ENCODE data around the gene IYD. TPM values are rescaled to one million over a fixed set of nuclear protein-coding genes. Genes with fewer than 3 reads are reported as not detected.

IYD gene
- total and polyA plus RNA-seq, 2 experiments from 2014 or later = not detected

GRCh38 chr6:150361876-150362275 lies 6.9 kb upstream of the IYD start:
- H2AFZ ChIP-seq = no peak overlapping the region
- no peaks in the 10 kb centered on the region for H3K36me3 ChIP-seq (ENCODE audit: low read depth)
- no peak overlapping the region for H3K4me3 ChIP-seq
- H3K9ac ChIP-seq = no peak overlapping the region
- no peaks in the 10 kb centered on the region for H3K4me1 ChIP-seq (ENCODE audit: insufficient read depth)
- no peaks in the 10 kb centered on the region for H3F3A ChIP-seq (ENCODE audit: insufficient read depth)
- no peaks in the 10 kb centered on the region for H3K9me3 ChIP-seq (ENCODE audit: low read depth)
- TF ChIP-seq EZH2phosphoT487 (IDR thresholded peaks at IDR 0.05; ENCODE audit: insufficient read depth, low read depth) (no peak), EZH2 (IDR thresholded peaks at IDR 0.05; ENCODE audit: insufficient read depth, poor library complexity, severe bottlenecking) (no peak)
- H4K20me1 ChIP-seq (ENCODE audit: insufficient read depth) = no peaks in the 10 kb centered on the region
- no peaks in the 10 kb centered on the region for H3K9me2 ChIP-seq (ENCODE audit: insufficient read depth)
- no peak overlapping the region for H3K27ac ChIP-seq
- 66% methylated on average over 3 of the region's 3 CpGs for WGBS, 2 experiments (ENCODE audit: low coverage in 1 of 2, low lambda C conversion rate in 2 of 2, missing lambda C conversion rate in 2 of 2)
- DNase-seq = no peak
- H3K4me2 ChIP-seq (ENCODE audit: unreplicated experiment) = no peak overlapping the region
- H3K79me2 ChIP-seq (ENCODE audit: insufficient read depth) = no peaks in the 10 kb centered on the region
- no peaks in the 10 kb centered on the region for H3K27me3 ChIP-seq (replicated peaks; ENCODE audit: insufficient read depth)
- in situ Hi-C loops (cut with MboI) = no loop called here

DNA sequence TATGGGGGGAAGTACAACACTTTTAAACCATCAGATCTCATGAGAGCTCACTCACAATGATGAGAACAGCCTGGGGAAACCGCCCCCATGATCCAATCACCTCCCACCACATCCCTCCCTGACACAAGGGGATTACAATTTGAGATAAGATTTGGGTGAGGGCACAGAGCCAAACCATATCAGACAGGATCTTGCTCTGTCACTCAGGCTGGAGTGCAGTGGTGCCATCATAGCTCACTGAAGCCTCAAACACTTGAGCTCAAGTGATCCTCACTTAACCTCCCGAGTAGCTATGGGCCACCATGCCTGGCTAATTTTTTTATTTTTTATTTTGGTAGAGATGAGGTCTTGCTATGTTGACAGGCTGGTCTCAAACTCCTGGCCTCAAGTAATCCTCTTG lies 5.1 kb upstream of the IYD start:
- WGBS, 2 experiments (ENCODE audit: low coverage in 1 of 2, low lambda C conversion rate in 2 of 2, missing lambda C conversion rate in 2 of 2) = 88 to 98% methylated on average over 2 of the region's 2 CpGs
- Histone ChIP-seq H3K9me2 (ENCODE audit: insufficient read depth) (no peaks in the 10 kb centered on the region), H3K4me1 (ENCODE audit: insufficient read depth) (no peaks in the 10 kb centered on the region), H4K20me1 (ENCODE audit: insufficient read depth) (no peaks in the 10 kb centered on the region), H3K9me3 (ENCODE audit: low read depth) (no peaks in the 10 kb centered on the region), H3K4me2 (ENCODE audit: unreplicated experiment) (no peak overlapping the region), H3K27me3 (replicated peaks; ENCODE audit: insufficient read depth) (no peaks in the 10 kb centered on the region), H3F3A (ENCODE audit: insufficient read depth) (no peaks in the 10 kb centered on the region), H2AFZ (no peak overlapping the region), H3K4me3 (no peak overlapping the region), H3K9ac (no peak overlapping the region), H3K79me2 (ENCODE audit: insufficient read depth) (no peaks in the 10 kb centered on the region), H3K36me3 (ENCODE audit: low read depth) (no peaks in the 10 kb centered on the region), H3K27ac (no peak overlapping the region)
- DNase-seq = no peak
- TF ChIP-seq EZH2 (IDR thresholded peaks at IDR 0.05; ENCODE audit: insufficient read depth, poor library complexity, severe bottlenecking) (no peak), EZH2phosphoT487 (IDR thresholded peaks at IDR 0.05; ENCODE audit: insufficient read depth, low read depth) (no peak)
- in situ Hi-C loops (cut with MboI) = no loop called here

- Histone ChIP-seq H4K20me1 (ENCODE audit: insufficient read depth) (no peaks in the 10 kb centered on the region), H3K4me3 (no peak overlapping the region), H3K4me1 (ENCODE audit: insufficient read depth) (peaks cover 3% of the 10 kb centered on the region; the same call in 1 of the 2 replicates), H3K79me2 (ENCODE audit: insufficient read depth) (no peaks in the 10 kb centered on the region), H3K4me2 (ENCODE audit: unreplicated experiment) (no peak overlapping the region), H3K27ac (no peak overlapping the region), H3K9me2 (ENCODE audit: insufficient read depth) (no peaks in the 10 kb centered on the region), H2AFZ (no peak overlapping the region), H3K9me3 (ENCODE audit: low read depth) (no peaks in the 10 kb centered on the region), H3K27me3 (replicated peaks; ENCODE audit: insufficient read depth) (no peaks in the 10 kb centered on the region), H3F3A (ENCODE audit: insufficient read depth) (no peaks in the 10 kb centered on the region), H3K36me3 (ENCODE audit: low read depth) (no peaks in the 10 kb centered on the region), H3K9ac (no peak overlapping the region)
- TF ChIP-seq EZH2 (IDR thresholded peaks at IDR 0.05; ENCODE audit: insufficient read depth, poor library complexity, severe bottlenecking) = no peak
- no peak for TF ChIP-seq EZH2phosphoT487 (IDR thresholded peaks at IDR 0.05; ENCODE audit: insufficient read depth, low read depth)
- WGBS, 2 experiments (ENCODE audit: low coverage in 1 of 2, low lambda C conversion rate in 2 of 2, missing lambda C conversion rate in 2 of 2) = 73 to 80% methylated on average over 7 of the region's 7 CpGs
- DNase-seq = no peak
- in situ Hi-C loops (cut with MboI) = no loop called here
Observed at GRCh38 chr6:150366118-150366778, 2.6 kb upstream of the IYD start.

DNA sequence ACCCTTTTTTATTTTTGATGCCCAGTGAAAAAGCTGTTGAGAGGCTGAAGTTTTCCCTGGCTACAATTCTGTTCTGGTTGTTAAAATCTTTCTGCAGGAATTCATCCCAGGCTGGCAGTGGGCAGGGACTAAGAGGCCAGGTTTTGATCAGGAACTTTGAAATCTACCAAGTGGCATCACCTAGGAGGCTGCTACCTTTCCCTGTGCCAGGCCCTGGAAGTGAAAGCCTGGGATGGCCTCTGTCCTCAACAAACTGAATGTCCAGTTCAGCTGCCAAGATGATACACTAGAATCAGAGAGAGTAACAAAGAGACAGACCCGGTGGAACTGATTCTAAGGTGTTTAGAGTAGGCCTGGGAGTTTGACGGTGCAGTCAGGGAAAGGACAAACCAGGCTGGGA lies 596 bp downstream of the IYD start:
- Histone ChIP-seq H3K79me2 (ENCODE audit: insufficient read depth) (no peaks in the 10 kb centered on the region), H3K9ac (no peak overlapping the region), H2AFZ (no peak overlapping the region), H3K27ac (no peak overlapping the region), H3K27me3 (replicated peaks; ENCODE audit: insufficient read depth) (no peaks in the 10 kb centered on the region), H3K9me2 (ENCODE audit: insufficient read depth) (no peaks in the 10 kb centered on the region), H3K9me3 (ENCODE audit: low read depth) (no peaks in the 10 kb centered on the region), H3K4me3 (no peak overlapping the region), H3K36me3 (ENCODE audit: low read depth) (no peaks in the 10 kb centered on the region), H3K4me2 (ENCODE audit: unreplicated experiment) (no peak overlapping the region), H4K20me1 (ENCODE audit: insufficient read depth) (no peaks in the 10 kb centered on the region), H3F3A (ENCODE audit: insufficient read depth) (peaks cover 24% of the 10 kb centered on the region), H3K4me1 (ENCODE audit: insufficient read depth) (peaks cover 28% of the 10 kb centered on the region)
- in situ Hi-C loops (cut with MboI) = no loop called here
- TF ChIP-seq EZH2 (IDR thresholded peaks at IDR 0.05; ENCODE audit: insufficient read depth, poor library complexity, severe bottlenecking) = no peak
- no peak for TF ChIP-seq EZH2phosphoT487 (IDR thresholded peaks at IDR 0.05; ENCODE audit: insufficient read depth, low read depth)
- DNase-seq = no peak
- 78 to 81% methylated on average over 2 of the region's 2 CpGs for WGBS, 2 experiments (ENCODE audit: low coverage in 1 of 2, low lambda C conversion rate in 2 of 2, missing lambda C conversion rate in 2 of 2)
